ENCODE results near the gene SIRT4. TPM values are rescaled to one million over a fixed set of nuclear protein-coding genes. Genes with fewer than 3 reads are reported as not detected.
A peak's percentile ranks its signal among the peaks of the same experiment; 100 is the strongest.

The SIRT4 gene
- total and polyA plus RNA-seq, 2 of the 8 experiments (the other 6 are each of a cell fraction or from before 2014, with no cell fraction given): 3.8 to 4.1 TPM

- TF ChIP-seq CHD7 (IDR thresholded peaks at IDR 0.05; ENCODE audit: insufficient replicate concordance, low read length) (no peak), CBX5 (IDR thresholded peaks at IDR 0.05; ENCODE audit: low read depth, low read length) (no peak), TAF7 (optimal IDR thresholded peaks at IDR 0.05; ENCODE audit: borderline replicate concordance, low read depth, low read length) (peak; percentile 69), RFX5 (IDR thresholded peaks at IDR 0.05; ENCODE audit: borderline replicate concordance, low read depth, low read length) (no peak), CEBPB (IDR thresholded peaks at IDR 0.05; ENCODE audit: low read depth, low read length) (peak; percentile 53; the same call in 1 of the 2 replicates), EGR1 (IDR thresholded peaks at IDR 0.05; ENCODE audit: borderline replicate concordance, low read depth, low read length) (no peak), CHD2 (IDR thresholded peaks at IDR 0.05; ENCODE audit: low read length) (peak; percentile 30; the same call in 1 of the 2 replicates), TAF1 (IDR thresholded peaks at IDR 0.05; ENCODE audit: low read depth, low read length) (peak; percentile 90), RXRA (IDR thresholded peaks at IDR 0.05; ENCODE audit: insufficient read depth, low read depth, low read length) (no peak), JUND (IDR thresholded peaks at IDR 0.05; ENCODE audit: low read length) (peak; percentile 38; the same call in 1 of the 2 replicates)
Measured at GRCh38 chr12:120317224-120318105, 15.3 kb downstream of the SIRT4 start (continued).

All from H1 (cell line).